Measurements from ENCODE around the gene MAN2B2. TPM values are rescaled to one million over a fixed set of nuclear protein-coding genes. Genes with fewer than 3 reads are reported as not detected.

Gene MAN2B2
- total RNA-seq, 1 experiment from 2014 or later: 8.5 TPM

DNA sequence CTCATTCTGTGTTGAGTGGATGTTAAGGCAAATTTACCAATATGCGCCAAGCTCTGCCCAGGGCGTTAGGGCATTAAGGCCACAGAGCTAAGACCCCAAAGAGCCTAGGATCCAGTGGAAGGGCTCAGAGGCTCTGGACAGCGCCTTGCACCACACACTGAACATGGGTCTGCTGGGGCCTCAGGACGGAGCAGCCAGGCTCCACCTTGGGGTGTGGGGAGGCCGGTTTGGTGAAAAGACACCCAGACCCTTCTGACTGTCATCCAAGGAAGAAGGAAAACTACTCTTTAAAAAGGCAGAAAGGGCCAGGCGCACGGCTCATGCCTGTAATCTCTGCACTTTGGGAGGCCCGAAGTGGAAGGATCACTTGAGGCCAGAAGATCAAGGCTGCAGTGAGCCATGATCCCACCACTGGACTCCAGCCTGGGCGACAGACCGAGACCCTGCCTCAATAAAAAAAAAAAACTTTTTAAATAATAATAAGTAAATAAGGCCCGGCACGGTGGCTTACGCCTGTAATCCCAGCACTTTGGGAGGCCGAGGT is 64.2 kb downstream of the MAN2B2 start:
- peaks cover 28% of the 10 kb centered on the region for H3K79me2 ChIP-seq (ENCODE audit: low read length)
- intact Hi-C loops (cut with micrococcal nuclease): no loop called here
- no peak for TF ChIP-seq EZH2 (IDR thresholded peaks at IDR 0.05; ENCODE audit: low read length, unreplicated experiment)
- TF ChIP-seq EZH2phosphoT487 (IDR thresholded peaks at IDR 0.05; ENCODE audit: borderline replicate concordance, low read length): no peak
- TF ChIP-seq, protein P1, sequence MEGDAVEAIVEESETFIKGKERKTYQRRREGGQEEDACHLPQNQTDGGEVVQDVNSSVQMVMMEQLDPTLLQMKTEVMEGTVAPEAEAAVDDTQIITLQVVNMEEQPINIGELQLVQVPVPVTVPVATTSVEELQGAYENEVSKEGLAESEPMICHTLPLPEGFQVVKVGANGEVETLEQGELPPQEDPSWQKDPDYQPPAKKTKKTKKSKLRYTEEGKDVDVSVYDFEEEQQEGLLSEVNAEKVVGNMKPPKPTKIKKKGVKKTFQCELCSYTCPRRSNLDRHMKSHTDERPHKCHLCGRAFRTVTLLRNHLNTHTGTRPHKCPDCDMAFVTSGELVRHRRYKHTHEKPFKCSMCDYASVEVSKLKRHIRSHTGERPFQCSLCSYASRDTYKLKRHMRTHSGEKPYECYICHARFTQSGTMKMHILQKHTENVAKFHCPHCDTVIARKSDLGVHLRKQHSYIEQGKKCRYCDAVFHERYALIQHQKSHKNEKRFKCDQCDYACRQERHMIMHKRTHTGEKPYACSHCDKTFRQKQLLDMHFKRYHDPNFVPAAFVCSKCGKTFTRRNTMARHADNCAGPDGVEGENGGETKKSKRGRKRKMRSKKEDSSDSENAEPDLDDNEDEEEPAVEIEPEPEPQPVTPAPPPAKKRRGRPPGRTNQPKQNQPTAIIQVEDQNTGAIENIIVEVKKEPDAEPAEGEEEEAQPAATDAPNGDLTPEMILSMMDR (conservative IDR thresholded peaks at IDR 0.05; ENCODE audit: low read depth, low read length): no peak
- no peak overlapping the region for H3K4me2 ChIP-seq (ENCODE audit: low read length)
- H2AFZ ChIP-seq (ENCODE audit: low read length): no peak overlapping the region
- peaks cover 7% of the 10 kb centered on the region; the same call in 1 of the 2 replicates for H3K4me1 ChIP-seq (ENCODE audit: insufficient read depth, low read length)
- no peak overlapping the region for H3K27ac ChIP-seq (ENCODE audit: low read length)
- H3K9me3 ChIP-seq (ENCODE audit: low read length): no peaks in the 10 kb centered on the region
- H4K20me1 ChIP-seq (ENCODE audit: low read length): peaks cover 22% of the 10 kb centered on the region
- no peak overlapping the region for H3K9ac ChIP-seq (ENCODE audit: low read length)
- no peak for DNase-seq
- ChIA-PET POLR2A (ENCODE audit: unreplicated experiment) (no interaction called here), CTCF (no interaction called here)
- no peak for ATAC-seq
- H3K27me3 ChIP-seq (ENCODE audit: low read length): no peaks in the 10 kb centered on the region
- H3K9me2 ChIP-seq (replicated peaks; ENCODE audit: low read length): no peaks in the 10 kb centered on the region
- no TSS peak for BruUV-seq (replicated peaks)
- no peaks in the 10 kb centered on the region for H3F3A ChIP-seq (ENCODE audit: low read length, unreplicated experiment)
- no peak overlapping the region for H3K4me3 ChIP-seq (ENCODE audit: low read length)
- peaks cover 14% of the 10 kb centered on the region for H3K36me3 ChIP-seq (ENCODE audit: low read depth, low read length)

- Histone ChIP-seq H3K27me3 (ENCODE audit: low read length) (no peaks in the 10 kb centered on the region), H3K9me2 (replicated peaks; ENCODE audit: low read length) (no peaks in the 10 kb centered on the region), H2AFZ (ENCODE audit: low read length) (peak within 1 kb of the TSS; percentile 79), H3K9ac (ENCODE audit: low read length) (peak within 1 kb of the TSS; percentile 93), H3K4me3 (ENCODE audit: low read length) (peak within 1 kb of the TSS; percentile 88), H3K27ac (ENCODE audit: low read length) (peak within 1 kb of the TSS; percentile 71), H3F3A (ENCODE audit: low read length, unreplicated experiment) (no peaks in the 10 kb centered on the region), H4K20me1 (ENCODE audit: low read length) (peaks cover 22% of the 10 kb centered on the region), H3K4me1 (ENCODE audit: insufficient read depth, low read length) (peaks cover 7% of the 10 kb centered on the region; the same call in 1 of the 2 replicates), H3K36me3 (ENCODE audit: low read depth, low read length) (peaks cover 14% of the 10 kb centered on the region), H3K79me2 (ENCODE audit: low read length) (peaks cover 28% of the 10 kb centered on the region), H3K4me2 (ENCODE audit: low read length) (peak within 1 kb of the TSS; percentile 93), H3K9me3 (ENCODE audit: low read length) (no peaks in the 10 kb centered on the region)
- ATAC-seq (peak; percentile 87), DNase-seq (peak; percentile 90)
- TSS peak; percentile 84 for BruUV-seq (replicated peaks)
- intact Hi-C loops (cut with micrococcal nuclease): no loop called here
- ChIA-PET CTCF (no interaction called here), POLR2A (ENCODE audit: unreplicated experiment) (interaction anchor here (0.6 to 0.7 kb wide), 3 partner anchors 34 to 403 kb away, joined by 3 to 4 read pairs (median 4); partner anchors contain the start of gene TADA2B)
- TF ChIP-seq, protein P1 (conservative IDR thresholded peaks at IDR 0.05; ENCODE audit: low read depth, low read length): no peak
- no peak for TF ChIP-seq EZH2 (IDR thresholded peaks at IDR 0.05; ENCODE audit: low read length, unreplicated experiment)
- no peak for TF ChIP-seq EZH2phosphoT487 (IDR thresholded peaks at IDR 0.05; ENCODE audit: borderline replicate concordance, low read length)
Measured at GRCh38 chr4:6640292-6641163, 65.5 kb downstream of the MAN2B2 start, which contains the start of gene MRFAP1. TSS of gene MRFAP1 (plus strand) at chr4:6640685. CDS start at chr4:6640863, 178 bp downstream.
